Endothelial cell of umbilical vein (primary cell): Measurements from ENCODE around the gene HAUS3. TPM values are rescaled to one million over a fixed set of nuclear protein-coding genes. Genes with fewer than 3 reads are reported as not detected.

ENCODE experiments used
- BruUV-seq: library from RNA; stranded (reverse); fragments of 400-500 nt; replicated peaks from 2 replicates; lab custom pipeline; 2021; lab: Mats Ljungman, UMichigan
- CTCF ChIA-PET: fragments of 300-600, 350-600 bp; sonication (Branson Sonifier 250); formaldehyde crosslinking; loops from one replicate; lab custom pipeline; 2021; ENCODE audit warnings: antibody characterized with exemption, inconsistent platforms; lab: Charles Lee
- POLR2A ChIA-PET: fragments of 300-600, 350-600 bp; sonication (Branson Sonifier 250); formaldehyde crosslinking; loops from one replicate; lab custom pipeline; 2021; ENCODE audit warnings: antibody characterized with exemption, inconsistent platforms; lab: Charles Lee
- DNase-seq: peaks from one replicate; pipeline ENCODE4 v3.0.0-alpha.2; 2011; ENCODE audit warnings: low read depth, low spot score
- FAIRE-seq: peaks from 2 replicates; lab custom pipeline; 2011; peaks lifted over from hg19 to GRCh38; lab: Jason Lieb, UNC
- H2AFZ ChIP-seq: 2 replicates; pipeline ENCODE4 v1.6.0; 2012; ENCODE audit warnings: low read depth, low read length, control low read depth, inconsistent platforms
- H3K27ac ChIP-seq: 2 replicates; pipeline ENCODE4 v1.5.1; 2011; ENCODE audit warnings: low read depth, mild to moderate bottlenecking, control low read depth, low read length, moderate library complexity; ENCODE audit not compliant: insufficient read depth
- H3K27me3 ChIP-seq, 2 experiments: 2 replicates each; pipeline versions ENCODE4 v1.6.0 to v1.6.1; 2011; ENCODE audit warnings: low read length in 2 of 2, mixed read lengths in 1 of 2; ENCODE audit not compliant: control insufficient read depth in 2 of 2, insufficient read depth in 2 of 2
- H3K36me3 ChIP-seq, 2 experiments: 2 replicates in 1 of 2; 3 replicates in 1 of 2; pipeline ENCODE4 v1.5.1; 2011; ENCODE audit warnings: low read length in 2 of 2, mild to moderate bottlenecking in 1 of 2, moderate library complexity in 1 of 2; ENCODE audit not compliant: control insufficient read depth in 2 of 2, insufficient read depth in 2 of 2; ENCODE audit errors: extremely low read depth in 1 of 2
- H3K4me1 ChIP-seq: 3 replicates; pipeline ENCODE4 v1.5.1; 2011; ENCODE audit warnings: mild to moderate bottlenecking, low read length; ENCODE audit not compliant: control insufficient read depth, insufficient read depth; ENCODE audit errors: extremely low read depth
- H3K4me2 ChIP-seq: 2 replicates; pipeline ENCODE4 v1.6.1; 2011; ENCODE audit warnings: low read length, control low read depth, mixed read lengths; ENCODE audit not compliant: insufficient read depth
- H3K4me3 ChIP-seq, 3 experiments: fragments of 200-600 bp in 1 of 3; sonication (generic), shearing (Covaris generic) in 1 of 3; replicated peaks in 1 of 3; 2 replicates each; pipeline ENCODE4 v1.5.1; 2011 to 2016; ENCODE audit warnings: control low read depth in 3 of 3, low read length in 3 of 3, mild to moderate bottlenecking in 2 of 3, inconsistent platforms in 1 of 3, low read depth in 1 of 3, moderate library complexity in 1 of 3; ENCODE audit not compliant: insufficient read depth in 1 of 3
- H3K79me2 ChIP-seq: 2 replicates; pipeline ENCODE4 v1.6.0; 2012; ENCODE audit warnings: low read length, inconsistent platforms; ENCODE audit not compliant: control insufficient read depth, insufficient read depth
- H3K9ac ChIP-seq: replicated peaks from 2 replicates; pipeline ENCODE3; 2011; ENCODE audit warnings: low read length, control low read depth; ENCODE audit not compliant: insufficient read depth; ENCODE audit errors: extremely low read depth
- H3K9me1 ChIP-seq: replicated peaks from 3 replicates; pipeline ENCODE4 v1.6.0; 2011; ENCODE audit warnings: mild to moderate bottlenecking, low read length; ENCODE audit not compliant: control insufficient read depth, insufficient read depth; ENCODE audit errors: extremely low read depth
- H3K9me3 ChIP-seq: replicated peaks from 2 replicates; pipeline ENCODE4 v1.5.1; 2012; ENCODE audit warnings: low read length, inconsistent platforms; ENCODE audit not compliant: control insufficient read depth, insufficient read depth
- H4K20me1 ChIP-seq: replicated peaks from 2 replicates; pipeline ENCODE3; 2011; ENCODE audit warnings: mild to moderate bottlenecking, low read length; ENCODE audit not compliant: control insufficient read depth, insufficient read depth; ENCODE audit errors: extremely low read depth
- CTCF ChIP-seq, 2 donors: IDR thresholded peaks; 1 replicate in 1 of 2; 2 replicates in 1 of 2; pipeline ENCODE4 v1.5.1; 2011; ENCODE audit warnings: low read length in 2 of 2, mild to moderate bottlenecking in 2 of 2, moderate library complexity in 2 of 2, control low read depth in 1 of 2, inconsistent platforms in 1 of 2, low read depth in 1 of 2; ENCODE audit not compliant: insufficient read depth in 1 of 2; ENCODE audit errors: extremely low read depth in 1 of 2
- EZH2 ChIP-seq: IDR thresholded peaks from 2 replicates; pipeline ENCODE4 v1.6.1; 2012; ENCODE audit warnings: borderline replicate concordance, low read depth, mild to moderate bottlenecking, moderate library complexity, low read length, inconsistent platforms; ENCODE audit not compliant: severe bottlenecking
- FOS ChIP-seq: IDR thresholded peaks from 2 replicates; pipeline ENCODE4 v1.6.1; 2011; ENCODE audit warnings: mild to moderate bottlenecking, low read length, moderate library complexity, borderline replicate concordance; ENCODE audit not compliant: insufficient read depth
- GATA2 ChIP-seq: IDR thresholded peaks from 2 replicates; pipeline ENCODE4 v1.7.0; 2011; ENCODE audit warnings: low read depth, mild to moderate bottlenecking, moderate library complexity, mixed read lengths, low read length; ENCODE audit not compliant: insufficient read length, insufficient read depth
- JUN ChIP-seq: IDR thresholded peaks from 2 replicates; pipeline ENCODE4 v1.6.1; 2011; ENCODE audit warnings: borderline replicate concordance, low read depth; ENCODE audit not compliant: insufficient read length, insufficient read depth
- MYC ChIP-seq: IDR thresholded peaks from one replicate; pipeline ENCODE4 v1.6.1; 2011; ENCODE audit warnings: mild to moderate bottlenecking, low read depth, low read length
- POLR2A ChIP-seq: IDR thresholded peaks from 2 replicates; pipeline ENCODE4 v1.6.1; 2012; ENCODE audit warnings: low read depth, mild to moderate bottlenecking, control low read depth, low read length
- POLR2AphosphoS5 ChIP-seq: IDR thresholded peaks from 2 replicates; pipeline ENCODE4 v1.6.1; 2012; ENCODE audit warnings: low read depth, mild to moderate bottlenecking, control low read depth, low read length, moderate library complexity; ENCODE audit not compliant: insufficient read depth
- dilution Hi-C: fragments of 300-500 bp; cut with MboI; formaldehyde crosslinking; loops from one replicate; pipeline ENCODE4 v1.15.0; 2019; ENCODE audit warnings: low sequenced_read_pairs; ENCODE audit not compliant: extremely low pct_ligation_motif_present
- intact Hi-C: fragments of 100-400 bp; cut with micrococcal nuclease; formaldehyde crosslinking; loops from one replicate; pipeline ENCODE4 v1.10.0; 2022
- polyA plus RNA-seq, 4 experiments: library from polyadenylated mRNA; depleted of rRNA in 3 of 4; stranded (reverse) in 3 of 4; unstranded in 1 of 4; fragments of >200 nt; gene quantifications; 2 replicates each; pipeline versions ENCODE4 v1.2.1 to v1.2.3, GENCODE V29; 2011 to 2012; ENCODE audit warnings: missing spikeins in 1 of 4
- total RNA-seq: library from RNA; stranded (reverse); gene quantifications from 2 replicates; pipeline ENCODE4 v1.2.3, GENCODE V29; 2021
- TF ChIP-seq, protein P1 (sequence below): IDR thresholded peaks from 2 replicates; pipeline ENCODE4 v1.6.1; 2011; ENCODE audit not compliant: insufficient read depth, insufficient read length

Gene HAUS3
- total and polyA plus RNA-seq, 2 donors (not counting 3 experiments of a cell fraction or from before 2014, with no cell fraction given): 4.4 to 15.9 TPM

DNA sequence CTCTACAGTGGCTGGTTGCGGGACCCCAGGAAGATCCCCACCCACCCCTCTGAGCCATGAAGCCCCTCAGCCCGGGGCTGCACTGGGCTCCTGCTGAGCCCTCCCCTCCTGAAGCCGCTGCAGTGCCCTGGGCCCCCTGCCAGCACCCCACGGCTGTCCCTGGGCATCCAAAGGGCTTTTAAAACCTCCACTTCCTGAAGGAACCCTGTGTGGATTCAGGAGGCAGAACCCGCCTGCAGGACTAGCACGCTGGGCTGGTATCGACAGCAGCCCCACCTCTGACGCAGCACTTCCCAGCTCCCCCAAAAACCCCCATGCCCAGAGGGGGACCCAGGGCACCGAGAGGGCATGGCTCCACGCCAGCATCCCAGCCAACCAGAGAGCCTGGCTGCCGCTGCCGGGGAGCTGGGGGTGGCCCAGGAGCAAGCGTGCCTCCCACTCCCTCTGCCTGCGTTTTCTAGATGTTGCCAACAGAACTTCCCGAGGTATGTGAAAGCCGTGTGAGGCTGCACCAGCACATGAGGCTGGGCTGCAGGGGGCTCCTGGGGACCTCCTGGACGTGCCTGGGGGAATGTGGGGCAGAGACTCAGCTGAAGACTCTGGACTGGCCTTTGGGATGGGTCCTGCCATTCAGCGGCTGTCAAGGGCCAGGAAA, 13.7 kb upstream of the HAUS3 start:
- TF ChIP-seq GATA2 (no peak), MYC (no peak), FOS (no peak), JUN (no peak), POLR2A (no peak), CTCF (IDR thresholded peaks at IDR 0.05; ENCODE audit: extremely low read depth in 1 of 2, insufficient read depth in 1 of 2, low read depth in 1 of 2, low read length in 2 of 2) (no peak), EZH2 (no peak), POLR2AphosphoS5 (no peak)
- TF ChIP-seq, protein P1, sequence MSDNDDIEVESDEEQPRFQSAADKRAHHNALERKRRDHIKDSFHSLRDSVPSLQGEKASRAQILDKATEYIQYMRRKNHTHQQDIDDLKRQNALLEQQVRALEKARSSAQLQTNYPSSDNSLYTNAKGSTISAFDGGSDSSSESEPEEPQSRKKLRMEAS: no peak
- Histone ChIP-seq H3K27ac (no peak overlapping the region), H3K4me3 (no peak overlapping the region), H3K27me3 (no peaks in the 10 kb centered on the region), H4K20me1 (no peaks in the 10 kb centered on the region), H3K4me2 (no peak overlapping the region), H3K9ac (no peak overlapping the region), H2AFZ (no peak overlapping the region), H3K9me1 (no peaks in the 10 kb centered on the region), H3K9me3 (no peaks in the 10 kb centered on the region), H3K4me1 (peaks cover 19% of the 10 kb centered on the region), H3K79me2 (peaks cover 11% of the 10 kb centered on the region), H3K36me3 (peaks cover 2 to 45% of the 10 kb centered on the region in 2 experiments)
- intact Hi-C loops: no loop called here
- ChIA-PET POLR2A (no interaction called here), CTCF (interaction anchor here (1.0 kb wide), 1 partner anchor 35 kb away, joined by 3 read pairs; no protein-coding TSS in a partner anchor)
- no TSS peak for BruUV-seq
- dilution Hi-C loops: no loop called here
- FAIRE-seq (no peak), DNase-seq (no peak)
